Liver (tissue), 9 donors: ENCODE results near the gene SCTR. TPM values are rescaled to one million over a fixed set of nuclear protein-coding genes. Genes with fewer than 3 reads are reported as not detected.

ENCODE experiments used
- DNase-seq: peaks from one replicate; pipeline ENCODE4 v3.0.0-alpha.2; 2017; ENCODE audit warnings: low spot score
- H3K27ac ChIP-seq, 2 donors: one replicate each; pipeline ENCODE4 v1.7.0; 2013; ENCODE audit warnings: inconsistent platforms in 2 of 2, low read length in 2 of 2, control low read depth in 1 of 2, low read depth in 1 of 2, mild to moderate bottlenecking in 1 of 2
- H3K27me3 ChIP-seq, 4 donors: one replicate each; pipeline versions ENCODE4 v1.6.1 to v1.7.0; 2013; ENCODE audit warnings: low read length in 3 of 4, inconsistent platforms in 1 of 4, mild to moderate bottlenecking in 1 of 4, moderate library complexity in 1 of 4; ENCODE audit not compliant: control insufficient read depth in 4 of 4, insufficient read depth in 4 of 4
- H3K36me3 ChIP-seq, 4 donors: one replicate each; pipeline versions ENCODE4 v1.6.1 to v1.7.0; 2013; ENCODE audit warnings: low read length in 3 of 4, mild to moderate bottlenecking in 3 of 4, low read depth in 1 of 4, moderate library complexity in 1 of 4; ENCODE audit not compliant: control insufficient read depth in 4 of 4, insufficient read depth in 3 of 4
- H3K4me1 ChIP-seq, 4 donors: one replicate each; pipeline versions ENCODE4 v1.6.1 to v1.7.0; 2013; ENCODE audit warnings: low read length in 3 of 4, mild to moderate bottlenecking in 3 of 4, moderate library complexity in 1 of 4; ENCODE audit not compliant: control insufficient read depth in 4 of 4, insufficient read depth in 4 of 4
- H3K4me3 ChIP-seq, 3 donors: one replicate each; pipeline versions ENCODE4 v1.6.1 to v1.7.0; 2013; ENCODE audit warnings: low read length in 3 of 3, control low read depth in 1 of 3, low read depth in 1 of 3, mild to moderate bottlenecking in 1 of 3
- H3K9ac ChIP-seq, 2 donors: one replicate each; pipeline ENCODE4 v1.7.0; 2013; ENCODE audit warnings: low read length in 2 of 2, mild to moderate bottlenecking in 2 of 2, moderate library complexity in 2 of 2, control low read depth in 1 of 2, low read depth in 1 of 2
- H3K9me3 ChIP-seq, 4 donors: one replicate each; pipeline versions ENCODE4 v1.6.1 to v1.7.0; 2013; ENCODE audit warnings: low read length in 3 of 4; ENCODE audit not compliant: control insufficient read depth in 4 of 4
- EGR1 ChIP-seq, 2 donors: IDR thresholded peaks; 2 replicates each; pipeline ENCODE4 v1.6.1; 2016 to 2018; ENCODE audit warnings: antibody characterized with exemption in 2 of 2, low read depth in 2 of 2
- FOXA1 ChIP-seq: IDR thresholded peaks from 2 replicates; pipeline ENCODE4 v1.6.1; 2016; ENCODE audit warnings: antibody characterized with exemption
- FOXA2 ChIP-seq: IDR thresholded peaks from 2 replicates; pipeline ENCODE4 v1.6.1; 2016; ENCODE audit warnings: antibody characterized with exemption
- GABPA ChIP-seq, 2 donors: IDR thresholded peaks in 1 of 2; conservative IDR thresholded peaks in 1 of 2; 2 replicates each; pipeline ENCODE4 v1.6.1; 2016; ENCODE audit warnings: antibody characterized with exemption in 2 of 2, mild to moderate bottlenecking in 1 of 2, moderate library complexity in 1 of 2
- HNF4A ChIP-seq, 2 donors: conservative IDR thresholded peaks; 2 replicates each; pipeline ENCODE4 v1.6.1; 2016; ENCODE audit warnings: antibody characterized with exemption in 2 of 2, mild to moderate bottlenecking in 2 of 2
- HNF4G ChIP-seq: IDR thresholded peaks from 2 replicates; pipeline ENCODE4 v1.6.1; 2016; ENCODE audit warnings: antibody characterized with exemption
- JUND ChIP-seq, 2 donors: IDR thresholded peaks; 2 replicates each; pipeline ENCODE4 v1.6.1; 2016; ENCODE audit warnings: antibody characterized with exemption in 2 of 2
- NR2F2 ChIP-seq: IDR thresholded peaks from 2 replicates; pipeline ENCODE4 v1.6.1; 2016; ENCODE audit warnings: antibody characterized with exemption
- RAD21 ChIP-seq, 2 donors: IDR thresholded peaks; 2 replicates each; pipeline ENCODE4 v1.6.1; 2016; ENCODE audit warnings: antibody characterized with exemption in 2 of 2, mild to moderate bottlenecking in 2 of 2
- RXRA ChIP-seq, 2 donors: IDR thresholded peaks; 2 replicates each; pipeline ENCODE4 v1.6.1; 2017 to 2018; ENCODE audit warnings: antibody characterized with exemption in 2 of 2, mild to moderate bottlenecking in 1 of 2
- SP1 ChIP-seq: IDR thresholded peaks from 2 replicates; pipeline ENCODE4 v1.6.1; 2018; ENCODE audit warnings: antibody characterized with exemption, mild to moderate bottlenecking
- TAF1 ChIP-seq: conservative IDR thresholded peaks from 2 replicates; pipeline ENCODE4 v1.6.1; 2016; ENCODE audit warnings: antibody characterized with exemption, mild to moderate bottlenecking
- YY1 ChIP-seq: IDR thresholded peaks from 2 replicates; pipeline ENCODE4 v1.6.1; 2016; ENCODE audit warnings: antibody characterized with exemption, mild to moderate bottlenecking
- whole genome bisulfite sequencing: extraction: QIAGEN DNeasy Blood & Tissue Kit; methylation state at CpG from one replicate; pipeline ENCODE4 v1.1.7; 2013; 5-methylcytosine and 5-hydroxymethylcytosine counted together
- polyA plus RNA-seq, 2 donors: library from polyadenylated mRNA; stranded (reverse) in 1 of 2; unstranded in 1 of 2; fragments of 200-250 nt in 1 of 2; fragments of >200 nt in 1 of 2; fragmentation: Nextera tagmentation in 1 of 2; extraction: Ambion mirVana in 1 of 2; gene quantifications; one replicate each; pipeline versions ENCODE4 v1.2.1 to v1.2.3, GENCODE V29; 2013 to 2015
- total RNA-seq, 2 donors: library from RNA; depleted of rRNA; stranded (reverse); fragments of >200 nt; gene quantifications; one replicate each; pipeline ENCODE4 v1.2.3, GENCODE V29; 2014
- TF ChIP-seq, protein P1 (sequence below): IDR thresholded peaks from 2 replicates; pipeline ENCODE4 v1.6.1; 2016; ENCODE audit warnings: antibody characterized with exemption
- TF ChIP-seq, protein P2 (sequence below): IDR thresholded peaks from 2 replicates; pipeline ENCODE4 v1.6.1; 2016; ENCODE audit warnings: antibody characterized with exemption, mild to moderate bottlenecking
- TF ChIP-seq, protein P3 (sequence below): IDR thresholded peaks from 2 replicates; pipeline ENCODE4 v1.6.1; 2016; ENCODE audit warnings: antibody characterized with exemption
- TF ChIP-seq, protein P4 (sequence below): fragments of 150-350 bp; IDR thresholded peaks from 2 replicates; pipeline ENCODE4 v1.5.1; 2017; ENCODE audit warnings: improper control_type of control experiment, low read depth, low read length; ENCODE audit not compliant: missing input control
- TF ChIP-seq, protein P5 (sequence below): IDR thresholded peaks from 2 replicates; pipeline ENCODE4 v1.6.1; 2016; ENCODE audit warnings: antibody characterized with exemption
- donor health status: healthy.
- donor health status: healthy.
- donor health status: healthy.
- donor health status: healthy.
- donor health status: healthy.

SCTR gene
- total and polyA plus RNA-seq, 4 donors = 0.17 to 0.47 (median 0.29) TPM

DNA sequence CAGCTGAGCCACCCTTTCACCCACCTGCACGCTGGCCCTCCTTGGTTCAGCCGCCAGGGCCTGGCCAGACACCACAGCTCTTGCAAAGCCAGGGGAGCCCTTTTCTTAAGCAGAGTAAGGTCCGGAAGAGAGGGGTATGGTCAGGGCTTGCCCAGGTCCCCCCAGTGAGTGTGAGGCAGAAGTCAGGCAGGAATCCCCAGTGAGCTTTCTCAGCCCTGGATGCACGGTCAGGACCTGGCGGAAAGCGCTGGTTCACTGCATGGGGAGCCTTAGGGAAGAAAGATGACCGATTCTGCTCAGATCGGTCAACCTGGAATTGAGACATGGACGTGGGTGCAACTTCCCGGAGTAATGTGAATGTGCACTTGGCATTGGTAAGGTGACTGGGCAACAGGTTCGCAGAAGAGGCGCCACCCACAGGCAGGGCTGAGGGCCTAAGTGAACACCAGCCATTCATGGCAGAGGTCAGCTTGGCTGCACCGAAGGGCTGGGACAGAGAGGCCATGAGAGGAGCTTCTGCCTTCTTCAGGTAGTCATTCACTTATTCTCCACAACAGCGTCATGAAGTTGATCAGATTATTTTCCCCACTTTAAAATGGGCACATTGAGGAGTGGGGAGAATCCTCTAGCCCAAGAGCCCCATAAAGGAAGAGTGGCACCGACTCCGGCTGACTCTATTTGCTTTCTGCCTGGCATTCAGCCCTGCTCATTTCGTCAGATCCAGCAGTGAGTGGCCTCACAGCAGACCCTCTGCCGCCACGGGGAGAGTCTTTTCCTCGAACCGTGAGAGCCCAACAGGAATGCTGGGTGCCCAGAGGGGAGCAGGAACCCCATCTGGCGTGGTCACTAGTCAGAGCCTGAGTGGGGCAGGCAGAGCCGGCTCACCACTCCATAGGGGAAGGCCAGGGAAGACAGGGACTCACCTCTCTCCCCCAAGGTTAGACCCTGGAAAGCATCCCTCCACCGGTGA lies 35.8 kb downstream of the SCTR start:
- Histone ChIP-seq H3K9ac (no peak overlapping the region), H3K4me3 (peak overlapping the region in 1 of 3 donors; percentile 12), H3K36me3 (no peaks in the 10 kb centered on the region), H3K27me3 (no peaks in the 10 kb centered on the region), H3K27ac (peak overlapping the region; percentile 86 to 89), H3K4me1 (peaks cover 17 to 66% (median 46%) of the 10 kb centered on the region in 4 donors), H3K9me3 (no peaks in the 10 kb centered on the region)
- TF ChIP-seq, protein P1, sequence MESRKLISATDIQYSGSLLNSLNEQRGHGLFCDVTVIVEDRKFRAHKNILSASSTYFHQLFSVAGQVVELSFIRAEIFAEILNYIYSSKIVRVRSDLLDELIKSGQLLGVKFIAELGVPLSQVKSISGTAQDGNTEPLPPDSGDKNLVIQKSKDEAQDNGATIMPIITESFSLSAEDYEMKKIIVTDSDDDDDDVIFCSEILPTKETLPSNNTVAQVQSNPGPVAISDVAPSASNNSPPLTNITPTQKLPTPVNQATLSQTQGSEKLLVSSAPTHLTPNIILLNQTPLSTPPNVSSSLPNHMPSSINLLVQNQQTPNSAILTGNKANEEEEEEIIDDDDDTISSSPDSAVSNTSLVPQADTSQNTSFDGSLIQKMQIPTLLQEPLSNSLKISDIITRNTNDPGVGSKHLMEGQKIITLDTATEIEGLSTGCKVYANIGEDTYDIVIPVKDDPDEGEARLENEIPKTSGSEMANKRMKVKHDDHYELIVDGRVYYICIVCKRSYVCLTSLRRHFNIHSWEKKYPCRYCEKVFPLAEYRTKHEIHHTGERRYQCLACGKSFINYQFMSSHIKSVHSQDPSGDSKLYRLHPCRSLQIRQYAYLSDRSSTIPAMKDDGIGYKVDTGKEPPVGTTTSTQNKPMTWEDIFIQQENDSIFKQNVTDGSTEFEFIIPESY = no peak
- TF ChIP-seq, protein P2, sequence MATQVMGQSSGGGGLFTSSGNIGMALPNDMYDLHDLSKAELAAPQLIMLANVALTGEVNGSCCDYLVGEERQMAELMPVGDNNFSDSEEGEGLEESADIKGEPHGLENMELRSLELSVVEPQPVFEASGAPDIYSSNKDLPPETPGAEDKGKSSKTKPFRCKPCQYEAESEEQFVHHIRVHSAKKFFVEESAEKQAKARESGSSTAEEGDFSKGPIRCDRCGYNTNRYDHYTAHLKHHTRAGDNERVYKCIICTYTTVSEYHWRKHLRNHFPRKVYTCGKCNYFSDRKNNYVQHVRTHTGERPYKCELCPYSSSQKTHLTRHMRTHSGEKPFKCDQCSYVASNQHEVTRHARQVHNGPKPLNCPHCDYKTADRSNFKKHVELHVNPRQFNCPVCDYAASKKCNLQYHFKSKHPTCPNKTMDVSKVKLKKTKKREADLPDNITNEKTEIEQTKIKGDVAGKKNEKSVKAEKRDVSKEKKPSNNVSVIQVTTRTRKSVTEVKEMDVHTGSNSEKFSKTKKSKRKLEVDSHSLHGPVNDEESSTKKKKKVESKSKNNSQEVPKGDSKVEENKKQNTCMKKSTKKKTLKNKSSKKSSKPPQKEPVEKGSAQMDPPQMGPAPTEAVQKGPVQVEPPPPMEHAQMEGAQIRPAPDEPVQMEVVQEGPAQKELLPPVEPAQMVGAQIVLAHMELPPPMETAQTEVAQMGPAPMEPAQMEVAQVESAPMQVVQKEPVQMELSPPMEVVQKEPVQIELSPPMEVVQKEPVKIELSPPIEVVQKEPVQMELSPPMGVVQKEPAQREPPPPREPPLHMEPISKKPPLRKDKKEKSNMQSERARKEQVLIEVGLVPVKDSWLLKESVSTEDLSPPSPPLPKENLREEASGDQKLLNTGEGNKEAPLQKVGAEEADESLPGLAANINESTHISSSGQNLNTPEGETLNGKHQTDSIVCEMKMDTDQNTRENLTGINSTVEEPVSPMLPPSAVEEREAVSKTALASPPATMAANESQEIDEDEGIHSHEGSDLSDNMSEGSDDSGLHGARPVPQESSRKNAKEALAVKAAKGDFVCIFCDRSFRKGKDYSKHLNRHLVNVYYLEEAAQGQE = peak; percentile 85
- TF ChIP-seq TAF1 = peak; percentile 53
- TF ChIP-seq, protein P3, sequence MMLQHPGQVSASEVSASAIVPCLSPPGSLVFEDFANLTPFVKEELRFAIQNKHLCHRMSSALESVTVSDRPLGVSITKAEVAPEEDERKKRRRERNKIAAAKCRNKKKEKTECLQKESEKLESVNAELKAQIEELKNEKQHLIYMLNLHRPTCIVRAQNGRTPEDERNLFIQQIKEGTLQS = no peak
- TF ChIP-seq SP1 = peak; percentile 86
- TF ChIP-seq NR2F2 = no peak
- no peak for TF ChIP-seq EGR1 (IDR thresholded peaks at IDR 0.05; ENCODE audit: low read depth in 2 of 2)
- no peak for TF ChIP-seq HNF4G
- peak; percentile 71 to 83 for TF ChIP-seq RXRA (IDR thresholded peaks at IDR 0.05)
- TF ChIP-seq HNF4A (conservative IDR thresholded peaks at IDR 0.05) = peak; percentile 46 to 56
- TF ChIP-seq RAD21 (IDR thresholded peaks at IDR 0.05) = no peak
- TF ChIP-seq FOXA1 = no peak
- no peak for TF ChIP-seq FOXA2
- TF ChIP-seq, protein P4, sequence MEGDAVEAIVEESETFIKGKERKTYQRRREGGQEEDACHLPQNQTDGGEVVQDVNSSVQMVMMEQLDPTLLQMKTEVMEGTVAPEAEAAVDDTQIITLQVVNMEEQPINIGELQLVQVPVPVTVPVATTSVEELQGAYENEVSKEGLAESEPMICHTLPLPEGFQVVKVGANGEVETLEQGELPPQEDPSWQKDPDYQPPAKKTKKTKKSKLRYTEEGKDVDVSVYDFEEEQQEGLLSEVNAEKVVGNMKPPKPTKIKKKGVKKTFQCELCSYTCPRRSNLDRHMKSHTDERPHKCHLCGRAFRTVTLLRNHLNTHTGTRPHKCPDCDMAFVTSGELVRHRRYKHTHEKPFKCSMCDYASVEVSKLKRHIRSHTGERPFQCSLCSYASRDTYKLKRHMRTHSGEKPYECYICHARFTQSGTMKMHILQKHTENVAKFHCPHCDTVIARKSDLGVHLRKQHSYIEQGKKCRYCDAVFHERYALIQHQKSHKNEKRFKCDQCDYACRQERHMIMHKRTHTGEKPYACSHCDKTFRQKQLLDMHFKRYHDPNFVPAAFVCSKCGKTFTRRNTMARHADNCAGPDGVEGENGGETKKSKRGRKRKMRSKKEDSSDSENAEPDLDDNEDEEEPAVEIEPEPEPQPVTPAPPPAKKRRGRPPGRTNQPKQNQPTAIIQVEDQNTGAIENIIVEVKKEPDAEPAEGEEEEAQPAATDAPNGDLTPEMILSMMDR = peak; percentile 24
- peak; percentile 95 for TF ChIP-seq YY1
- TF ChIP-seq, protein P5, sequence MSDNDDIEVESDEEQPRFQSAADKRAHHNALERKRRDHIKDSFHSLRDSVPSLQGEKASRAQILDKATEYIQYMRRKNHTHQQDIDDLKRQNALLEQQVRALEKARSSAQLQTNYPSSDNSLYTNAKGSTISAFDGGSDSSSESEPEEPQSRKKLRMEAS = no peak
- no peak for TF ChIP-seq GABPA (IDR thresholded peaks at IDR 0.05 in 1 of 2, conservative IDR thresholded peaks at IDR 0.05 in 1 of 2)
- no peak for TF ChIP-seq JUND (IDR thresholded peaks at IDR 0.05)
- WGBS = 55% methylated on average over 24 of the region's 24 CpGs
- no peak for DNase-seq
